ENCODE data around the gene CDC14B. TPM values are rescaled to one million over a fixed set of nuclear protein-coding genes. Genes with fewer than 3 reads are reported as not detected.
"Not testable (repeated sequence)": the region's sequence is repeated elsewhere in the genome, so short reads cannot be mapped to it uniquely, and the experiment has no call there.

CDC14B gene
- total RNA-seq, 6 donors from 2014 or later: 6.0 to 28.5 (median 12.7) TPM

DNA sequence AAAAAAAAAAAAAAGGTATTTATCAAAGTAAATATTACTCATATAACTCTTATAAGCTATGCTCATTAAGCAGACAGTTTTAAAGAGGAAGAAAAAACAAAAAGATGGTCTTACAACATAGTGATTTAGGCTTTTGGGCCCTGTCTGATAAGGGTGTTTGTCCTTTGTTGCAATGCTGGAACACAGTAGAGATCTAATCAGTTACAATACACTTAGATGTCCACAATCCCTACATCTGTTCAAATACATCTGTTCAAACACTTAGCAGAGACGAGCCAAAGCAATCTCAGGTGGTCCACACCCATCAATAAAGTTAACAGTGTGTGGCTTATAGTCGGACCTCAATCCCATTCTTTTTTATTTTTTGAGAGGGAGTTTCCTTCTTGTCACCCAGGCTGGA lies 24.5 kb upstream of the CDC14B start:
- Histone ChIP-seq H3K36me3 (peaks cover 0 to 72% (median 17%) of the 10 kb centered on the region in 4 donors), H3K27ac (no peak overlapping the region), H3K9me3 (no peaks in the 10 kb centered on the region), H3K27me3 (no peaks in the 10 kb centered on the region), H3K4me1 (peaks cover 0 to 6% (median 4%) of the 10 kb centered on the region in 4 donors), H3K4me3 (no peak overlapping the region)
- no peak for ATAC-seq (ENCODE audit: low FRiP score in 2 of 2)
- DNase-seq: no peak
- 75 to 82% methylated on average over 2 of the region's 2 CpGs for WGBS, 2 donors
- no peak for TF ChIP-seq POLR2AphosphoS5 (IDR thresholded peaks at IDR 0.05)
- no peak for TF ChIP-seq EP300 (IDR thresholded peaks at IDR 0.05)
- no peak for TF ChIP-seq CTCF (IDR thresholded peaks at IDR 0.05)
- no peak for TF ChIP-seq POLR2A (IDR thresholded peaks at IDR 0.05)

DNA sequence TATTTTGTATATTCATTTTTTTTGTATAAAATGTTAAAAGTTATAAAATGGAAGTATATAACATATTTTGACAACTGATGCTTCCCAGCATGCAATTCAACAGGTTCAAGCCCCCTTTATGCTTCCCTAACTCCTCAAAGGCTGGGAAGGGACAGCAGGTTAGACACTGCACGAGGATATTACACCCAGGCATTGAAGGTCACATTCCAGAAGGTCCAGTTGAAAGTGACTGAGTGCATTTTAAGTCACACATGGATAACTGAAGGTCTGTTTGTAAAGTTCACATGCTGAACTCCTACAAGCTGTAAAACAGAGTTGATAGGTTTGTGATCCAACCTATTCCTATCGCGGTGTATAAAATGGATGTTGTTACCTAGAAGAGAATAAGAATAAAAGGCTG lies 21.9 kb upstream of the CDC14B start:
- H3K4me1 ChIP-seq: peaks cover 0 to 6% (median 4%) of the 10 kb centered on the region in 4 donors
- no peak overlapping the region for H3K4me3 ChIP-seq
- H3K27ac ChIP-seq: no peak overlapping the region
- 88 to 95% methylated on average over 3 of the region's 3 CpGs for WGBS, 2 donors
- TF ChIP-seq POLR2AphosphoS5 (IDR thresholded peaks at IDR 0.05) (no peak), EP300 (IDR thresholded peaks at IDR 0.05) (no peak), CTCF (IDR thresholded peaks at IDR 0.05) (no peak)
- no peaks in the 10 kb centered on the region for H3K9me3 ChIP-seq
- DNase-seq (no peak), ATAC-seq (ENCODE audit: low FRiP score in 2 of 2) (no peak)
- H3K36me3 ChIP-seq: peaks cover 0 to 53% (median 12%) of the 10 kb centered on the region in 4 donors
- no peaks in the 10 kb centered on the region for H3K27me3 ChIP-seq

DNA sequence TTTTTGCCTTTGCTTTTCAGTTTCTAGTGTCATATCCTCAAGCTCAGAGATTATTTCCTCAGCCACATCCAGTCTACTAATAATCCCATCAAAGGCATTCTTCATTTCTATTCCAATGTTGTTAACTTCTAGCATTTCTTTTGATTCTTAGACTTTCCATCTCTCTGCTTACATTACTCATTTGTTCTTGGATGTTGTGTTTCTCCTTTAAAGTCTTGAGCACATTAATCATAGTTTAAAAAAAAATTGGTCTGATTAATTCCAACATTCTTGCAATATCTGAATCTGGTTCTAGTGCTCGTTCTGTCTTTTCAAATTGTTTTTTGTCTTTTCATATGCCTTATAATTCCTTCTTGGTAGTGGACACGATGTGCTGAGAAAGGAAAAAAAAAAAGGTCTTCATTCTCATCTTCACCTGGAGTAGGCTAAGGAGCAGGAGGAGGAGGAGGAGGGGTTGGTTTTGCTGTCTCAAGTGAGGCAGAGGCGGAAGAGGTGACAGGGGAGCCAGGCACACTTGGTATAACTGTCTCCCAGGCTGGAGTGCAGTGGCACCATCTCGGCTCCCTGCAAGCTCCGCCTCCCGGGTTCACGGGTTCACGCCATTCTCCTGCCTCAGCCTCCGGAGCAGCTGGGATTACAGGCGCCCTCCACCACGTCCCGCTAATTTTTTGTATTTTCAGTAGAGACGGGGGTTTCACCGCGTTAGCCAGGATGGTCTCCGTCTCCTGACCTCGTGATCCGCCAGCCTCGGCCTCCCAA lies 19.1 kb upstream of the CDC14B start:
- WGBS, 2 donors: 91 to 92% methylated on average over 19 of the region's 19 CpGs
- TF ChIP-seq POLR2AphosphoS5 (IDR thresholded peaks at IDR 0.05): no peak
- TF ChIP-seq CTCF (IDR thresholded peaks at IDR 0.05): no peak
- no peak for TF ChIP-seq POLR2A (IDR thresholded peaks at IDR 0.05)
- TF ChIP-seq EP300 (IDR thresholded peaks at IDR 0.05): no peak

DNA sequence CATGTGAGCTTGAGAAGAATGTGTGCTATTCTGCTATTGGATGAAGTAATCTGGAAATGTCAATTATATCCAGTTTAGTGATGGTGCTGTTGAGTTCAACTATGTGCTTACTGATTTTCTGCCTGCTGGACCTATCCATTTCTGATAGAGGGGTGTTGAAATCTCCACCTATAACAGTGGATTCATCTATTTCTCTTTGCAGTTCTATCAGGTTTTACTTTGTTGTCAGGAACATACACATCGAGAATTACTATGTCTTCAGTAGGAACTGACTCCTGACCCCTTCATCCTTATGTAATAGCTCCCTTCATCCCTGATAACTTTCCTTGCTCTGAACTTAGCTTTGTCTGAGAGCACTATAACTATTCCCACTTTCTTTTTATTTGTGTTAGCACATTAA lies 16.7 kb upstream of the CDC14B start:
- DNase-seq: no peak

More for the DNA sequence above, 19.1 kb upstream of the CDC14B start:
- no peaks in the 10 kb centered on the region for H3K27me3 ChIP-seq
- no peaks in the 10 kb centered on the region for H3K4me1 ChIP-seq
- ATAC-seq (ENCODE audit: low FRiP score in 2 of 2) (no peak), DNase-seq (no peak)
- H3K36me3 ChIP-seq: peaks cover 0 to 29% (median 7%) of the 10 kb centered on the region in 4 donors
- no peak overlapping the region for H3K27ac ChIP-seq
- no peak overlapping the region for H3K4me3 ChIP-seq
- no peaks in the 10 kb centered on the region for H3K9me3 ChIP-seq

DNA sequence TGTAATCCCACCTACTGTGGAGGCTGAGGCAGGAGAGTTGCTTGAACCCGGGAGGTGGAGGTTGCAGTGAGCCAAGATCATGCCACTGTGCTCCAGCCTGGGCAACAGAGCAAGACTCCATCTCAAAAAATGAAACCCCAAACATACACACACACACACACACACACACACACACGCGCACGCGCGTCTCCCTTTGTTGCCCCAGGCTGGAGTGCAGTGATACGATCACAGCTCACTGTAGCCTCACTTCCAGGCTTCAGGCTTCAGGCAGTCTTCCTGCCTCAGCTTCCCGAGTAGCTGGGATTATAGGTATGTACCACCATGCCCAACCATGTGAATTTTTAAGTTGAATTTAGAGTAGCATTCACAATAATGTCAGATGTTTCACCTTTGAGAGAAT lies 13.9 kb upstream of the CDC14B start:
- not testable (repeated sequence) for H3K27ac ChIP-seq; H3K36me3 ChIP-seq; H3K9me3 ChIP-seq; DNase-seq; ATAC-seq (ENCODE audit: low FRiP score in 2 of 2); H3K27me3 ChIP-seq; H3K4me1 ChIP-seq; H3K4me3 ChIP-seq
- WGBS, 2 donors: 85 to 96% methylated on average over 8 of the region's 8 CpGs

More for the DNA sequence above, 16.7 kb upstream of the CDC14B start:
- H3K27me3 ChIP-seq: no peaks in the 10 kb centered on the region
- peaks cover 0 to 7% (median under 1%) of the 10 kb centered on the region in 4 donors for H3K36me3 ChIP-seq
- WGBS, 2 donors: 67 to 76% methylated on average over 1 of the region's 1 CpG
- H3K9me3 ChIP-seq: no peaks in the 10 kb centered on the region
- no peak for ATAC-seq (ENCODE audit: low FRiP score in 2 of 2)
- TF ChIP-seq POLR2AphosphoS5 (IDR thresholded peaks at IDR 0.05): no peak
- no peak for TF ChIP-seq POLR2A (IDR thresholded peaks at IDR 0.05)
- TF ChIP-seq EP300 (IDR thresholded peaks at IDR 0.05): no peak
- TF ChIP-seq CTCF (IDR thresholded peaks at IDR 0.05): no peak
- H3K4me1 ChIP-seq: no peaks in the 10 kb centered on the region
- no peak overlapping the region for H3K4me3 ChIP-seq
- no peak overlapping the region for H3K27ac ChIP-seq

Data from upper lobe of left lung (tissue), 6 donors.